Stimulated activated CD4-positive, alpha-beta T cell treated with anti-CD3 and anti-CD28 coated beads, Interleukin-12 subunit alpha, Interleukin-12 subunit beta, amount 100 ng/mL, for 4 hours (primary cell): ENCODE measurements around the gene SUSD3.
"Not testable (repeated sequence)": the region's sequence is repeated elsewhere in the genome, so short reads cannot be mapped to it uniquely, and the experiment has no call there.

Source experiments
- DNase-seq: peaks from one replicate; pipeline ENCODE4 v3.0.0-alpha.2; 2020

SUSD3 gene

DNA sequence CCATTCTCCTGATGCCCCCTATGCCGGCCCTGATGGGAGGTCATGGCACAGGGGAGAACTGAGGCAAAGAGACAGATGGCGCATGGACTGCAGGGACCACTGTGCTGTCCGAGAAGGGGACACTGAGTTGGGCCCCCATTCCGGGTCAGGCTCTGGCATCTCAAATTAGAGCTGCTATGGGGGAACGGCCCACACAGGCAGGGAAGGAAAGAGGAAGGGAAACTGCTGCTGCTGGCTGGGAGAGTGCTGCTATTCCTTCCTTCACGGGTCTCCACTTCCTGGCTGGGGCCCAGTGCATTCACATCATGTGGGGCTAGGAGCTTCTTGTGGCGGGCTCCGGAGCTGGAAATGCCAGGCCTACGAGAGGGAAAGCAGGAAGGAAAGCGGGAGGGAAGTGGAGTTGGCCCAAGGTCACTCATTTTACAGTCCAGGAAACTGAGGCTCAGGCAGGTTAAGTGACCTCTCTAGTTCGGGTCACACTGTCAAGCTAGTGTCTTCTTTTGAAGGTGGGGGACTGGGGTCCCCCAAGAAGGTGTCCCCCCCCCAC lies 36.2 kb downstream of the SUSD3 start:
- DNase-seq: no peak

- peak; percentile 100 for DNase-seq
Observed at GRCh38 chr9:93095205-93096130, 37.0 kb downstream of the SUSD3 start.

GRCh38 chr9:93096131-93096802 lies 37.8 kb downstream of the SUSD3 start, which contains the start of gene CARD19:
CARD19 (plus strand) TSS chr9:93096217; CDS start chr9:93096346, 129 bp downstream.
- DNase-seq: peak; percentile 40

DNA sequence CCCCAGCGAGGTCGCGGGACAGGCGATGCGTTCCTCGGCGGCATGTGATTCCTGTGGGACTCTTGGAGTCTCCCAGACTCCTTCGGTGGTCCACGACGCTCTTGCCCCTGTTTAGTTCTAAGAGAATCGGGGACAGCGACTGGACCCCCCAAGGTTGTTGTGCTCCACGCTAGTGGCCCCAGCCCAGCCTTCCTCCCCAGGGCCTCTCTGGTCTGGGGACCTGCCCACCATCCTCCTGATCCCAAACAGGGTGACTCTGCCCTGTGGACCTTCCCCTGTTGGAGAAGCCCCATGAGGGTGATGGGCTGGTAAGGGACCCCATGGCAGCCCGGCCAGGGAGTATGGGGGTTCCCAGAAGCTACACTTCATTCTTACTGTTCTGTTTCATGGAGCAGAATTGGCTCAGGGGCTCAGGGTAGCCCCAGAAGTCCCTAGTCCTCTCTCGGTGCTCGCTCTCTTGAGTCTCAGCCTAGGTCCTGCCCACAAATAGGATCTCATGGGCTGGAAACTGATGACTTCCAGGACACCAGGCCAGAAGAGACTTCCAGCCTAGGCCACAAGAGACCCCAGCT lies 38.4 kb downstream of the SUSD3 start:
- DNase-seq: no peak

DNA sequence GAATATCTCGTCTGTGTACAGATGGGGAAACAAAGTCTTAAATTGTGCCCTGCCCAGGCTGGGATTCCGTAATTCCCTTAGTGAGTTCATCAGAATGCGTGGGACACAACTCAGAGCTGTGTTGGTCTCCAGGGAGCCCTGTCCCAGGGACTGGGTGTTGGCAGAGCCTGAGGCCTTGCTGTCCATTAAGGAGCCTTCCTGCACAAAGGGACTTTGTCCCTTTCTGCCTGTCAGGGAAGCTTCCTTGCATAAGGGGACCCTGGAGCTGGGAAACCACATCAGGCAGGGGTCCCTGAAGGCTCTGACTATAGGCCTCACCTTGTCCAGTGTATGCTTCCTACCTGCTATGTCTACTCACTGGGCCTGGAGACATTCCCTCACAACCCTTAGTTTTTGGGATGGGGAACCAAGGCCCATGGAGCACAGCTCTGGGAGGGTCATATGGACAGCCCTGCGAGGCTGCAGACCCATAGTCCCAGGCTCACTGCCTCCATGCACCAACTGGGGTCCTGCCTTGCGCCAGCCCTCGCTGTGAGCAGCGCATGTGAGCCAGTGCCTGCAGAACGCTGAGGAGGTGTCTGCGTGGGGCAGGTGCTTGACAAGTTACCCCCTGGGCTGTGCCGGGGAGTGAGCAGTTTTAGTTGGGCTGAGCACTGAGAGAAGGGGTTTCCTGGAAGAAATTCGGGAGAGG lies 39.2 kb downstream of the SUSD3 start:
- no peak for DNase-seq

DNA sequence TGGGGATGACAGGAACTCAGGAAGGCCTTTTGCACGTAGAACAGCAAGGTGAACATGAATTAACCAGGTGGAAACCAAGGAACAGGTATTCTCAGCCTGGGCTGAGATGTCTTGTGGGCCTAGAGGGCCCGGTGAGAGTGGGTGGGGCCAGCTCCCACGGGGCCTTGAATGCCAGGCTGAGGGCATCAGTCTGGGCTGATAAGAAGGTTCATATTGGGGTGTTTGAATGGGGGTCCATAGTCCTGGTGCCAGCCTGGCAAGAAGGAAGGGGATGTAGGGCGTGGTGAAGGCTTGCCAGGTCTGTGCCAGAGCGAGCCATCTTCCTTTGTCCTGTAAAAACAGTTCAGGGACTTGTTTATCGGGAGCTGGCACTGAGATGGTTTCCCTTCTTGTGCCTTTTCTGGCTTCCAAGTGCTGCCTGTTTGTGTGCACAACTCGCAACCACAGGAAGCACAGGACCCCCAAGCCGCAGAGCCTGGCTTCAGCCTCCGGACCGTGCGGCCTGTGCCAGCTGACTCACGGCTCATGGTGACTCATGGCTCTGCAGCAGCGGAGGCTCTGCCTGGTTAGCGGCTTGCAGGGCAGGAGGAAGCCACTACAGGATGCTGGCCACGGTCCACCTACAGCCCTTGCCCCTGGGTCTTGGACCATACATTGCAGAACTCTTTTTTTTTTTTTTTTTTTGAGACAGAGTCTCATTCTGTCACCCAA lies 39.9 kb downstream of the SUSD3 start:
- DNase-seq: peak; percentile 58

DNA sequence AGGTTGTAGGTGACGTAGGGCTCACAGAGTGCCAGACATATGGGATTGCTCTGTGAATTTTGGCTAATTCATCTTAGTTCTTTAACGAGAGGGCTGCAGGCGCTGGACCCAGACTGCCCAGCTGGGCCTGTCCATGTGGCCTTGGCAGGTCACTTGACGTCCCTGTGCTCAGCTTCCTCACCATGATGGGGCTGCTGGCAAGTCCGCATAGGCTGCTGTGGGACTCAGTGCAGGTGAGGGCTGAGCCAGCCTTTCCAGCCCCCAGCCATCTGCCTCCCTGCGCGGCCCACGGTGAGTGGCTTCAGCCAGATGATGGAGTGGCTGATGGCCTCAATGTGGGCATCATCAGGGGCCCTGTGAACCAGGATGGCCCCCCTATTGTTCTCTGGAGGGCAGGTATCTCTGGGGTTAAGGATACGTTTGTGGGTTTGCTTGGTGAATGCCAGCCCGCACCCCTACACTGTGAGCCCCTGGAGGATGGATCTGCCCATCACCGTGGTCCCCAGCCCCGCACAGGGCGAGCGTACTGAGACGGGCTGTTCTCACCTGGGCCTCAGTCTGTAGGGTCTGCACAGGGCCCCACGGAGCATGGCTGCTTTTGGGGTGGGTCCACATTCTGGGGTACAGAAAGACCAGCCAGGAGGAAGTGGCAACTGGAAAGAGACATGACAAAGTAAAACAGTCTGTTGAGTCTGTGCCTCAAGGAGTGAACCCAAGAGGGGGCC lies 41.2 kb downstream of the SUSD3 start:
- no peak for DNase-seq

- no peak for DNase-seq
Observed at GRCh38 chr9:93100276-93100636, 41.8 kb downstream of the SUSD3 start.

- DNase-seq: not testable (repeated sequence)
Observed at GRCh38 chr9:93101086-93101485, 42.6 kb downstream of the SUSD3 start.

DNA sequence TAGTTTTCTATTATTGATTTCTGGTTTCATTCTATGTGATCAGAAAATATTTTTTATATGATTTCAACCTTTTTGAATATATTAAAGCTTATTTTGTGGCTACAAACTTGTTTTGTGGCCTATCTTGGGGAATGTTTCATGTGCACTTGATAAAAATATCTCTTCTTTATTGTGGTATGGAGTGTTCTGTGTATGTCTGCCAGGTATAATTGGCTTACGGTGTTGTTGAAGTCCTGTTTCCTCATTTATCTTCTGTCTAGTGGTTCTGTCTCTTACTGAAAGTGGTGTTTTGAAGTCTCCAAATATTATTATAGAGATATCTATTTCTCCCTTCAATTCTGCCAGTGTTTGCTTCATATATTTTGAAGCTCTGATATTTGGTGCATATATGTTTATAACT lies 47.1 kb downstream of the SUSD3 start:
- DNase-seq: no peak

- DNase-seq: no peak
Observed at GRCh38 chr9:93107151-93107824, 48.8 kb downstream of the SUSD3 start.

DNA sequence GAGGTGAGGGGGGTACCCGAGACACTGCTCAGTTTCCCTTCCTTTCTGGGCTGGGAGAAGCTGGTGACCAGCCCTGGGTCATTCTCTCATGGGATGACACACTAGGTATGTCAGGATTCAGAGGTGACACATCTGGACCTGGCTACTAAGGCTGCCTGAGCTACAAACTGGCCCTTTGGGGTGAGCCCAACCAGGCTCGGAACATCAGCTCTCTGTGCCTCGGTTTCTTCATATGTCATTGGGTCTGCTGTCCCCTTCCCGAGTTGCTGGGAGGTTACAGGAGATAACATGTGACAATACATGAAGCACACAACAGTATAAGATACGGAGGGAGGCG lies 49.3 kb downstream of the SUSD3 start:
- no peak for DNase-seq

- peak; percentile 50 for DNase-seq
Observed at GRCh38 chr9:93108291-93109041, 50.0 kb downstream of the SUSD3 start.

- no peak for DNase-seq
Observed at GRCh38 chr9:93110311-93110855, 51.9 kb downstream of the SUSD3 start.

DNA sequence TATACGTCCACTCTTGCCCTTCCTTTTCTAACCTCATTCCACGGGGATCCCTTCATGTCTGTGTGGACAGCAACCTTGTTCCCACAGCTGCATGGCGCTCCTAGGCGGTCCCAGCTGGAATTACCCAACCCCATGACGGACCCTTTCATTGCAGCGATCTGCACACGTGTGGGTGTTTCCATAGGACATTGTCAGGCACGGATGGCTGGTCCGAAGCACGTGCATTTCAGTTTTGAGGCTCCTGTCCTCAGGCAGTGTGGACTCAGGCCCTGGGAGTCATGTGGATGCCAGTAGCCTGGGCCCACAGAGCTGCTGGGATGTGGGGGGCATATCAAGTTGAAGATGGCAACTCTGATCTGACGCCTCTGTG lies 52.5 kb downstream of the SUSD3 start:
- no peak for DNase-seq

DNA sequence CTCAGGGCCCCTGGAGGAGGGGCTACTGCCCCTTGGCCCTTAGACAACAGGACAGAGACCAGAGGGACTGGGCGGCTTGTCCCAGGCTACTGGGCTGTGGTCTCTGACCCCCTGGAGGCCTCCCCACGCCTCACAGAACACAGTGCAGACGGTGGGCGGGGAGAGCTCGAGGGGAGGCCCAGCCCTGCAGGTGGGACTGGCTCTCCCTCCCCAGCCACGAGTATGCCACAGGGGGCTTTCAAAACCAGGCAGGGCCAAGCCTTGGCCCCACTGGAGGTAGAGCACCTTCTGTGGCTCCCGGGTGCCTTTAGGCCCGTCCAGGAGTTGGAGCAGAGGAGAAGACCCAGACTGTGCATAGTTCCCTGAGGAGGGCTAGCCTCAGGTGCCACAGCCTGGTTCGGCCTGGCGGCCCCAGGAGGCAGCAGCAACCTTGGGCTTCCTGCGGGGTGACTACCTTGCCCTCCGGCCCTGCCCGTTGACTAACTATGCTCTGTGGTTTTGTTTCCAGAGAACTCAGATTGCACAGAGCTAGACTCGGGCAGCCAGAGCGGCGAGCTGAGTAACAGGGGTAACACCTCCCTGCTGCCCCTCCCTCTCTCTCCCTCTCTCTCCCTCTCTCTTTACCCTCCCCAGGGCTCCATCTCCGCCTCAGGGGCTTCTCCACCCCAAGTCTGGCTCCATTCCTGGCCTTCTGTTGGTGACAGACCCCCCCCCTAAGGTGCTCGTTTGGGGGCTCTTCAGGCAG lies 53.0 kb downstream of the SUSD3 start:
- DNase-seq: no peak

DNA sequence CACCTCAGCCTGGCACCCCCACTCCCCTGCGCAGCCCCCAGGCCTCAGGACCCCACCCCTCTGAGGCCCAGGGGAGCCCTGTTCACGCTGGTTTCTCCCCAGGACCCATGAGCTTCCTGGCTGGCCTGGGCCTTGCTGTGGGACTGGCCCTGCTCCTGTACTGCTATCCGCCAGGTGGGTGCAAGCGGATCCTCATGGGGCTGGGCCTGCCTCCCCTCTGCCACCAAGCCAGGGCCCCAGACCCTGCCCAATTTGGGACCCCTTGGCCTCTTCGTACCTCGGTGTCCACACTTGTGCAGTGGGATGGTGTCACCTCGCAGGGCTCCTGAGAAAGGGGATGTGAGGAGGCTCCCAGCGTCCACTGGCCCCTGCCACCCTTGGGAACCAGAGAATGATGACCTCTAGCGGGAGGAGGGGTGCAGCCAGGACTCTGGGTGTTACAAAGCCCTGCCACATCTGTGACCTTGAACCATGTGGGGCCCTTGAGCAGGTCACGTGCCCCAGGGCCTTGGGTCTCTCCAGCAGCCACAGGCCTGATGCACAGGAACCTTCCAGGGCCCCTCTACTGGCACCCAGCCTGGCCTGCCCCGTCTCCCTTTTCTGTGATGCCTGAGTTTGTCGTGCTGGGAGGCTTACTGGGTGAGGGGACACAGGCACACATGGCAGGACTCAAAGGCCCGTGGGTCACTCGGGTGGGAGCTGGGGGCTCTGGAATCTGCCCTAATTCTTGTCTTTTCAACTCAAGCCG lies 53.8 kb downstream of the SUSD3 start:
- DNase-seq: no peak

- no peak for DNase-seq
Observed at GRCh38 chr9:93112864-93113389, 54.4 kb downstream of the SUSD3 start.
